ENCODE results near the gene CPD.
A peak's percentile ranks its signal among the peaks of the same experiment; 100 is the strongest.
"Not testable (repeated sequence)": the region's sequence is repeated elsewhere in the genome, so short reads cannot be mapped to it uniquely, and the experiment has no call there.

CPD gene

DNA sequence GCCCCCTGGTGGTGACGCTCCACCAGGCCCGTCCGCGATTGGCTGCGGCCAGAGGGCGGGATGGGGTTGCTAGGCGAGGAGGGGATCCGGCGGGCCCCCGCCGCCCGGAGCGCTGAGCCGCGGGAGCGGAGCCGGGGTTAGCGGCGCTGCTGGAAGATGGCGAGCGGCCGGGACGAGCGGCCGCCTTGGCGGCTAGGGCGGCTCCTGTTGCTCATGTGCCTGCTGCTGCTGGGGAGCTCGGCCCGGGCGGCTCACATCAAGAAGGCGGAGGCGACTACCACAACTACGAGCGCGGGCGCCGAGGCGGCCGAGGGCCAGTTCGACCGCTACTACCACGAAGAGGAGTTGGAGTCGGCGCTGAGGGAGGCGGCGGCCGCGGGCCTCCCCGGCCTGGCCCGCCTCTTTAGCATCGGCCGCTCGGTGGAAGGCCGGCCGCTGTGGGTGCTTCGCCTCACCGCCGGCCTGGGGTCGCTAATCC, at the start of gene CPD:
Gene CPD (plus strand): TSS at position 103 of the 478 bp plus-strand sequence. CDS start 54 bp downstream, at position 157.
- peak; percentile 95 to 96 for DNase-seq (ENCODE audit: low read depth in 2 of 2, low spot score in 1 of 2)

DNA sequence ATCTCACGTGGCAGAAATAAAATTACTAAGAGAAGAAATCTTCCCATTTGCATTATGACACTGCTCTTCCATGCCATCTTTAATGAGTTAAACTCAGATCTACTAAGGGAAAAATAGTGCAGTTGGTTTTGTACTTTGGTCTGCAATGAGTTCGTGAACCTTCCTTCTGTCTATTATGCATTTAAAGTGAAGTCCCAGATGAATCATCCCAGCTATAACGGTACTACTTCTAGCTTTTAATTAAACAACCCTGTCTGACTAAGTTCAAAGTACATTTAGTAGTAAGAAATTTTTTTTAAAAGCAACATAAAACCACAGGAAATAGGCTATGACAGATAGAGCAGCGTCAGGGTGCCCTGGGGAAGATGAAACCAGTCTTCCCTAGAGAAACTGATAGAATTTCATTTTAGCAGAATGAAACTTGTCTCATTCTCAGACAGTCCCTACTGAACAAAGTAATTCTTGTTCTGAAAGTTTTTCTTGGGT, 46.6 kb upstream of the CPD start:
- no peak for DNase-seq (ENCODE audit: low read depth in 2 of 2, low spot score in 1 of 2)

DNA sequence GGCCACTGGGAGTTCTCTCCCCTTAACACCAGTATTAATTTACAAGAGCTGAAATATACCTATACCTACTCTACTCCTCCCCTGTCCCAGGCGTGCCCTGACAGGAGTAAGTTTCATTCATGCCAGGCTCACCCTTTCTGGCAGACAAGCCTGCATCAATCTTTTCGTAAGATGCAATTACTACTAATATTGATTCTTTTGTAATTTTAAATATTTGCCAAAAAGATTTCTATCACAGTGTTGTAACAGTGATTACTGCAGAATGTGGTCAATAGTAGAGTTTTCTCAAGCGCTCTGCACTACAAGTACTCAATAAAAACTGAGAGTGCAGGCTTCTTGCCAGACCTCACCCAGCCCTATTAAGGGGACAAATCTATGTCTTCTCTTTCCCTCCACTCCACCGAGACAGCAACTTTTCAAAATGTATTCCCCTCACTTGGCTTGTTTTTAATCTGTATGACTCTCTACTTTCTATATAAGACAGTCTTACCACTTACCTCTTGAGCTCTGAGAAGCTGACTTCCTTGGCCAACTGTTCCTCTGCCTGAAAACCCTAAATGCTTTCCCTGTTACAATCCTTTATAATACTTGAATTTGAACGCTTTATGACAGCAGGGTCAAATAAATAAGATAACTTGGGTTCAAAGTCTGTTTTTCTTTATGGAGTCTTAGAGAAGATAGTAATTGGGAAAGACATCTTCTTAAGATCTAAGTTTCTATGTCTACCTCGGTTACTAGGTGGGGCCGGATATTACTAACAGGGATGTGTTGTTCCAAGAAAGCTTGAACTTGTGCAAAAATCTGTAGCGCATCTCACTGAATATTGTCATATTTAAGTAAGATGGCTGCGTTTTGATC, 45.0 kb upstream of the CPD start, which contains the start of gene TMIGD1:
Gene TMIGD1 (minus strand): TSS at position 555 of the 858 bp plus-strand sequence. CDS start 1,924 bp downstream, outside the sequence.
- DNase-seq (ENCODE audit: low read depth in 2 of 2, low spot score in 1 of 2) = no peak

GRCh38 chr17:30334421-30334820, 44.3 kb upstream of the CPD start:
- DNase-seq (ENCODE audit: low read depth in 2 of 2, low spot score in 1 of 2) = no peak

DNA sequence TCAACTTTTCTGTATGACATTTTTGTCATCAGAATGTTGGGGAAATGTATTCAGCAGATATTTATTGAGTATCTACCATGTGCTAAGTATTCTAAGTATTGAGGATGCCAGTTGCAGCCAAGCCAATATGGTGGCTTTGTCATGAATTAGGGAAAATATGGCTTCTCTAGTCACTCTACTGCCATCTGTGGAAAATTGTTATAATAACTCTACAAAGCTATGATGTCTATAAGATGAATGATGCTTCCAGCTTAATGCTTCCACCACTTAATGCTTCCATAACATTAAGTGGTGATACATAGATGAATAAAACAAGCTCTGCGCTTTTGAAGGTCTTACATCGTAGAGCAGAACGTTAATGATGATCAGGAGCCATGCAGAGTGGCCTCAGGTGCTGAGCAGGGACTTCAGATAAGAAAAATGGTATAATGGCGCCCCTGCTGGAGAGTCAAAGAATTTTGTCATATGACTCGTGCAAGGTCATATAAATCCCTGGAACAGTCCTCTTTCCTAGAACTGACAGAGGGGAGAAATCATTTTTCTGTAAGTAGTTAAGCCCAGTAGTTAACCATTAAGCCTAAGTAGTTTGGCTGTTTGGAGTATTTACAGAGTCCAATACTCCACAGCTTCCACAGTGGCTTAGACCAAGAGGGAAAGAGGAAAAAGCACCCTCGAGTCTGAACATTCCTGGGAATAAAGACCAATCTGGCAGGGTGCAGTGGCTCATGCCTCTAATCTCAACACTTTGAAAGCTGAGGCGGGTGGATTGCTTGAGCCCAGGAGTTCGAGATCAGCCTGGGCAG, 42.2 kb upstream of the CPD start:
- DNase-seq (ENCODE audit: low read depth in 2 of 2, low spot score in 1 of 2) = peak in 1 of 2 donors; percentile 35

DNA sequence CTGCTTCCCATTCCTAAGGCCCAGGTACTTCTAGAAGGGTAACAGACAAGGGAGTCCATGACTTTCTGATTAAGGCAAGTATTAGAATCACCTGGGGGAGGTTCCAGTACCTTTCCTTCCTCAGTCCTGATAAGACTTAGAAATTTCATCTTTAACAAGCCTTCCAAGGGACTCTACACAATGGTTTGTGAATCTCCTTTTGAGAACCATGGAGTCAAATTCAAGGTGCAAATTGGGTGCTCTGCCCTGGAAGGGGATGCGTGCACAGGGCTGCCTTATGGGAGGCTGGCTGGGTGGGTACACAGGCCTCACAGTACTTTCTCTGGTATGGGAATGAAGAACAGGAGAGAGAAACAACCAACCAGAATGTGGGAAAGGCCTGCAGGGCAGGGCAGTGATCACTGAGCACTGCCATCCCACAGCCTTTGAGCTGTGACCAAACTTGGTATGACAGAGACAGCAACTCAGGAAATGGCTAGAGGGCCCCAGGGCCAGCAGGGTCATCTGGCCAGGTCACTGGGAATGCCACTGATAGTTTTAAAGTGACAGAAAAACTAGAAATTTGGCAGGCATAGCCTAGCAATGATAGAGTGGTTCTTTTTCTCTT, 41.2 kb upstream of the CPD start:
- no peak for DNase-seq (ENCODE audit: low read depth in 2 of 2, low spot score in 1 of 2)

DNA sequence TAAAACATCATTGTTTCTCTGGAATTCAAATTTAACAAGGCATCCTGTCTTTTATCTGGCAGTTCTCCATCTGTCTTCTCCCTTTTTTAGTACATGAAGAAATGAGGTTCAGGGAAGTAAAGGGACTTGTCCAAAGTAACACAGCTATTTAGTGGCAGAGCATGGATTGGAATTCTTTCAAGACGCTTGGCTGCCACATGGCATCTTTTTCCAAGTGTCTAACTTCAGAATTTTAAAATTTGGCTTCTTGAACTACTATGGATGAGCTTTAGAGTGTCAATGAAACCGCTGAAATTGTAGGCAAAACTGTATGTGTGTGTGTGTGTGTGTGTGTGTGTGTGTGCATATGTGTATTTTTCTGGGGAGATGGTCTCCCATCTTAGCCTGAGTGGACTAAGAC, 39.6 kb upstream of the CPD start:
- DNase-seq (ENCODE audit: low read depth in 2 of 2, low spot score in 1 of 2) = no peak

GRCh38 chr17:30340801-30341356, 37.8 kb upstream of the CPD start:
- DNase-seq (ENCODE audit: low read depth in 2 of 2, low spot score in 1 of 2) = no peak

GRCh38 chr17:30341703-30342249, 37.0 kb upstream of the CPD start:
- DNase-seq (ENCODE audit: low read depth in 2 of 2, low spot score in 1 of 2) = no peak

DNA sequence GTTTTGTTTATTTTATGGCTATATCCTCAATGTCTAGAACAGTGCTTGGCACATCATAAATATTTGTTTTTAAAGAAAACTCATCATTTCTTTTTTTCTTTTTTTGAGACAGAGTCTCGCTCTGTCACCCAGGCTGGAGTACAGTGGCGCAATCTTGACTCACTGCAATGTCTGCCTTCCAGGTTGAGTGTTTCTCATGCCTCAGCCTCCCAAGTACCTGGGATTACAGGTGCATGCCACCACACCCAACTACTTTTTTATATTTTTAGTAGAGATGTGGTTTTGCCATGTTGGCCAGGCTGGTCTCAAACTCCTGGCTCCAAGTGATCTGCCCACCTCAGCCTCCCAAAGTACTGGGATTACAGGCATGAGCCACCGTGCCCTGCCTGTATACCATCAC, 35.5 kb upstream of the CPD start:
- DNase-seq (ENCODE audit: low read depth in 2 of 2, low spot score in 1 of 2) = not testable (repeated sequence)

GRCh38 chr17:30343796-30344195, 34.9 kb upstream of the CPD start:
- no peak for DNase-seq (ENCODE audit: low read depth in 2 of 2, low spot score in 1 of 2)

DNA sequence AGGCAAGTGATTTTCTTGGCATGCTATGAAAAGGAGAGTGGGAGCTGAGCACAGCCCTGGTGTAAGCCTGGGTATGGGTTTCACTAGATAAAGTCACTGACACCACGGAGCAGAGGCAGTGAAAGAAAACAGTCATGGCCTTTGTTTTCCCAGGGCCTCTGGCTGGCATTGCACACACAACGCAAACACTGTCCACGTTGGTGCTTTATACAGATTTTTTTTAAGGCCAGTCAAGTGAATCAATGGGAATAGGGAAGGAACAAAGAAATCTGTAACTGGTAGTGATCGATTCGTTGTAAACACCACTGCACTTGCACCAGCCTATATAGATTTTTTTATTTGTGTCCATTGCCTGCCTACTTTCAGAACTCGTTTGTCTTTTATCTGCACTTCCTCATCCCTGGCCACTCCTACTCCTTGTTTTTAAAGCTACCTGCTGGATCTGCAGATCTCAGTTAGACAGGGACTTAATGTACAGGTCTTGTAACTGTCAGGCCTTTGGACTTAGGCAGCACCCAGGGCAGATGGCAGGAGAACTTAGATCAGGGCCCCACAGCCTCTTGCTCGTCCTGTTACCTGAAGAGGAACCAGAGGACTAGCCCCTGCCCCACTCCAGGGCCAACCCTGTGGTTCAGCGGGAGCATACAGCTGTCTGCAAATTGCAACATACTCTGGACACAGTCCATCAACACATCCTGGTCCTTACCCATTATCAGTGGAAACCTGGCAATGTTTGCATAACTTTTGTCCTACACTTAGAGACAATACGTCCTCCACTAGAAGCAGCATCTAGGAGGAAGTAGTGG, 34.2 kb upstream of the CPD start:
- DNase-seq (ENCODE audit: low read depth in 2 of 2, low spot score in 1 of 2) = no peak

GRCh38 chr17:30345089-30345433, 33.7 kb upstream of the CPD start:
- DNase-seq (ENCODE audit: low read depth in 2 of 2, low spot score in 1 of 2) = no peak

GRCh38 chr17:30345527-30346075, 33.1 kb upstream of the CPD start:
- no peak for DNase-seq (ENCODE audit: low read depth in 2 of 2, low spot score in 1 of 2)

DNA sequence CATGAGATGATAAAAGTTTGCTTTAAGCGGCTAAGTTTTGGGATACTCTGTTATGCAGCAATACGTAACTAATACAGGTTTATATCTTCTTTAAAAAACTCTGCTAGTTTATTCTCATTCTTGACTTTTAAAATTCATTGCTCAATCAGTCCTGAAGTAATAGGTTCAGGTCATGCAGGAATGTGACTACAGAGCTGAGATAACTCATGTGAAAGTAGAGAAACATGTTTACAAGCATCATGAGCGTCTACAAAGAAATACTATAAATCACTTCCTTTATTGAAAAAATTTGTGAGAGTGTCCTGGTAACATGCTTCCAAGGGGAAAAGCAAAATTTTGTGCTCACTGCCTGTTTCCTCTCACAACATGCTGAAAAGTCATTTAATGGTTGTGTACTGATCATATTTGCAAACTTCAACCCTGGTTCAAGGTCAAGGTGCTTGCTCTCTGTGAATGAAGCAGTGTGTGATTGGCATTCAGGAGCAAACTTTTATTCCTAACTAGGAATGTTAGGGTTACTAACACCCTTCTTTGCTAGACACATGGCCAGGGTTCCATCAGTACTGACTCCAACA, 32.4 kb upstream of the CPD start:
- no peak for DNase-seq (ENCODE audit: low read depth in 2 of 2, low spot score in 1 of 2)

GRCh38 chr17:30347488-30347887, 31.2 kb upstream of the CPD start:
- no peak for DNase-seq (ENCODE audit: low read depth in 2 of 2, low spot score in 1 of 2)

GRCh38 chr17:30349252-30349651, 29.5 kb upstream of the CPD start:
- DNase-seq (ENCODE audit: low read depth in 2 of 2, low spot score in 1 of 2) = no peak

GRCh38 chr17:30351263-30351662, 27.5 kb upstream of the CPD start:
- not testable (repeated sequence) for DNase-seq (ENCODE audit: low read depth in 2 of 2, low spot score in 1 of 2)

DNA sequence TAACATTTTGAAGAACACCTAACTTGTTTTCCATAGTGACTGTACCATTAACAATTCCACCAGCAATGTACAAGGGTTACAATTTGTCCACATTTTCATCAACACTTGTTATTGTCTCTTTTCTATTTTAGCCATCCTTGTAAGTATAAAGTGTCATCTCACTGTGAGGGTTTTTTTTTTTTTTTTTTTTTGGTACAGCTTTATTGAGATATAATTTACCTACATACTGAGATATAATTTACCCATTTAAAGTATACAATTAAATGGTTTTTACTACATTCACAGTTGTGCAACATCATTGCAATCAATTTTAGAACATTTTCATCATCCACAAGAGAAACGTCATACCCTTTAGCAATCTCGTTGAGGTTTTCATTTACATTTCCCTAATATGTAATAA, 27.0 kb upstream of the CPD start:
- no peak for DNase-seq (ENCODE audit: low read depth in 2 of 2, low spot score in 1 of 2)

Data from stimulated activated CD8-positive, alpha-beta memory T cell treated with anti-CD3 and anti-CD28 coated beads, Interleukin-4, amount 100 ng/mL, for 1 hour (primary cell).